ENCODE results near the gene C17orf67. TPM values are rescaled to one million over a fixed set of nuclear protein-coding genes. Genes with fewer than 3 reads are reported as not detected.

Gene C17orf67
- total RNA-seq, 1 experiment from 2014 or later: 1.0 TPM

DNA sequence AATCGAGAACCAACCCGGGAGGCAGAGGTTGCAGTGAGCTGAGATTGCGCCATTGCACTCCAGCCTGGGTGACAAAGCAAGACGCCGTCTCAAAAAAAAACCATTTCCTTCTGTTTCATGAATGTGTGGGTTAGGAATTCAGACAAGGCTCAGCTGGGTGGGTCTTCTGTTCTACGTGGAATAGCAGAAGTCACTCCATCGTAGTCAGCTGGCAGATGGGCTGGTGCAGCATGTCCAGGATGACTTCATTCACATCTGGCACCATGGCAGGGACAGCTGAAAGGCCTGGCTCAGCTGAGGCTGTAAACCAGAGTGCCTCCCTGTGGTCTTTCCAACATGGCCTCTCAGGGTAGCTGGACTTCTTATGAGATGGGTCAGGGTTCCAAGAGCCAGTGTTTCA lies 89.0 kb downstream of the C17orf67 start:
- no peak for DNase-seq
- Histone ChIP-seq H2AK5ac (ENCODE audit: insufficient read length, low read length) (no peak overlapping the region), H3K4ac (ENCODE audit: low read depth, low read length) (no peak overlapping the region), H3K27me3 (ENCODE audit: insufficient read depth, low read length) (no peaks in the 10 kb centered on the region), H2BK20ac (ENCODE audit: low read depth, low read length, poor library complexity, severe bottlenecking) (no peak overlapping the region), H3K23ac (ENCODE audit: insufficient read length, low read depth, low read length) (no peak overlapping the region), H2BK120ac (ENCODE audit: low read depth, low read length, poor library complexity, severe bottlenecking) (no peak overlapping the region), H3K14ac (ENCODE audit: insufficient read depth, low read length) (no peak overlapping the region), H2BK5ac (ENCODE audit: insufficient read length, low read length) (no peak overlapping the region), H4K20me1 (ENCODE audit: control insufficient read depth, insufficient read depth, insufficient read length) (no peaks in the 10 kb centered on the region), H3K9ac (ENCODE audit: extremely low read depth, insufficient read length, low read length) (no peak overlapping the region), H2BK12ac (ENCODE audit: insufficient read length, low read depth, low read length) (no peak overlapping the region), H4K5ac (ENCODE audit: insufficient read length, low read depth, low read length) (no peak overlapping the region), H3K79me1 (ENCODE audit: insufficient read depth, low read depth, low read length, poor library complexity, severe bottlenecking) (no peaks in the 10 kb centered on the region), H3K9me3 (ENCODE audit: control insufficient read depth, low read depth, low read length) (no peaks in the 10 kb centered on the region), H2AFZ (ENCODE audit: low read length) (no peak overlapping the region), H3K23me2 (ENCODE audit: insufficient read length, low read depth, low read length, poor library complexity, severe bottlenecking) (no peaks in the 10 kb centered on the region), H3K4me2 (ENCODE audit: insufficient read depth, insufficient read length, low read length) (no peak overlapping the region), H3K79me2 (ENCODE audit: insufficient read depth, low read length) (no peaks in the 10 kb centered on the region), H3K18ac (ENCODE audit: insufficient read length, low read depth, low read length) (no peak overlapping the region), H3K56ac (ENCODE audit: insufficient read length, low read depth, low read length) (no peak overlapping the region), H3K27ac (ENCODE audit: insufficient read length, low read depth, low read length) (no peak overlapping the region), H3K4me1 (ENCODE audit: insufficient read depth, low read length) (no peaks in the 10 kb centered on the region), H4K8ac (replicated peaks; ENCODE audit: insufficient read length, low read depth, low read length) (no peak overlapping the region), H3T11ph (ENCODE audit: low read length) (no peak overlapping the region), H2BK15ac (ENCODE audit: low read depth, low read length) (no peak overlapping the region), H4K91ac (ENCODE audit: insufficient read length, low read depth, low read length) (no peak overlapping the region)
- no peak overlapping the region; a peak in 1 of 7 replicates for H3K27ac Mint-ChIP-seq
- peaks cover 25% of the 10 kb centered on the region for H3K27me3 Mint-ChIP-seq (ENCODE audit: low read depth)
- H3K9me3 Mint-ChIP-seq: no peaks in the 10 kb centered on the region
- TF ChIP-seq, protein P1, sequence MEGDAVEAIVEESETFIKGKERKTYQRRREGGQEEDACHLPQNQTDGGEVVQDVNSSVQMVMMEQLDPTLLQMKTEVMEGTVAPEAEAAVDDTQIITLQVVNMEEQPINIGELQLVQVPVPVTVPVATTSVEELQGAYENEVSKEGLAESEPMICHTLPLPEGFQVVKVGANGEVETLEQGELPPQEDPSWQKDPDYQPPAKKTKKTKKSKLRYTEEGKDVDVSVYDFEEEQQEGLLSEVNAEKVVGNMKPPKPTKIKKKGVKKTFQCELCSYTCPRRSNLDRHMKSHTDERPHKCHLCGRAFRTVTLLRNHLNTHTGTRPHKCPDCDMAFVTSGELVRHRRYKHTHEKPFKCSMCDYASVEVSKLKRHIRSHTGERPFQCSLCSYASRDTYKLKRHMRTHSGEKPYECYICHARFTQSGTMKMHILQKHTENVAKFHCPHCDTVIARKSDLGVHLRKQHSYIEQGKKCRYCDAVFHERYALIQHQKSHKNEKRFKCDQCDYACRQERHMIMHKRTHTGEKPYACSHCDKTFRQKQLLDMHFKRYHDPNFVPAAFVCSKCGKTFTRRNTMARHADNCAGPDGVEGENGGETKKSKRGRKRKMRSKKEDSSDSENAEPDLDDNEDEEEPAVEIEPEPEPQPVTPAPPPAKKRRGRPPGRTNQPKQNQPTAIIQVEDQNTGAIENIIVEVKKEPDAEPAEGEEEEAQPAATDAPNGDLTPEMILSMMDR (conservative IDR thresholded peaks at IDR 0.05): no peak
- peaks cover 7 to 13% of the 10 kb centered on the region in 2 experiments for H3K4me1 Mint-ChIP-seq
- H3K4me3 Mint-ChIP-seq: no peak overlapping the region
- no CpG with 5 or more reads among the region's 7 CpGs for WGBS (ENCODE audit: extremely low coverage, insufficient read length, low lambda C conversion rate)
- no peaks in the 10 kb centered on the region for H3K36me3 Mint-ChIP-seq (ENCODE audit: insufficient read depth in 1 of 3, low read depth in 3 of 3)

Measured in H9 (cell line).